ENCODE data around the gene SHROOM4. TPM values are rescaled to one million over a fixed set of nuclear protein-coding genes. Genes with fewer than 3 reads are reported as not detected.
A peak's percentile ranks its signal among the peaks of the same experiment; 100 is the strongest.

The SHROOM4 gene
- total RNA-seq, 1 experiment from 2014 or later = 2.1 TPM

- Histone ChIP-seq H3K4me1 (ENCODE audit: insufficient read depth, low read length) (no peaks in the 10 kb centered on the region), H2AFZ (ENCODE audit: low read length) (no peak overlapping the region), H2BK12ac (ENCODE audit: insufficient read length, low read depth, low read length) (no peak overlapping the region), H3K27me3 (ENCODE audit: insufficient read depth, low read length) (no peaks in the 10 kb centered on the region), H3K4me2 (ENCODE audit: insufficient read depth, insufficient read length, low read length) (no peak overlapping the region), H2BK15ac (ENCODE audit: low read depth, low read length) (no peak overlapping the region), H3T11ph (ENCODE audit: low read length) (no peak overlapping the region), H3K27ac (ENCODE audit: insufficient read length, low read depth, low read length) (no peak overlapping the region), H3K18ac (ENCODE audit: insufficient read length, low read depth, low read length) (no peak overlapping the region), H3K23ac (ENCODE audit: insufficient read length, low read depth, low read length) (no peak overlapping the region), H2BK5ac (ENCODE audit: insufficient read length, low read length) (no peak overlapping the region), H4K5ac (ENCODE audit: insufficient read length, low read depth, low read length) (no peak overlapping the region), H2AK5ac (ENCODE audit: insufficient read length, low read length) (no peak overlapping the region), H2BK20ac (ENCODE audit: low read depth, low read length, poor library complexity, severe bottlenecking) (no peak overlapping the region), H3K9ac (ENCODE audit: extremely low read depth, insufficient read length, low read length) (no peak overlapping the region), H3K79me2 (ENCODE audit: insufficient read depth, low read length) (no peaks in the 10 kb centered on the region), H3K79me1 (ENCODE audit: insufficient read depth, low read depth, low read length, poor library complexity, severe bottlenecking) (no peaks in the 10 kb centered on the region), H4K20me1 (ENCODE audit: control insufficient read depth, insufficient read depth, insufficient read length) (no peaks in the 10 kb centered on the region), H3K9me3 (ENCODE audit: control insufficient read depth, low read depth, low read length) (no peaks in the 10 kb centered on the region), H2BK120ac (ENCODE audit: low read depth, low read length, poor library complexity, severe bottlenecking) (no peak overlapping the region), H4K8ac (replicated peaks; ENCODE audit: insufficient read length, low read depth, low read length) (no peak overlapping the region), H3K23me2 (ENCODE audit: insufficient read length, low read depth, low read length, poor library complexity, severe bottlenecking) (no peaks in the 10 kb centered on the region), H4K91ac (ENCODE audit: insufficient read length, low read depth, low read length) (no peak overlapping the region), H3K14ac (ENCODE audit: insufficient read depth, low read length) (no peak overlapping the region), H3K56ac (ENCODE audit: insufficient read length, low read depth, low read length) (no peak overlapping the region), H3K4ac (ENCODE audit: low read depth, low read length) (no peak overlapping the region)
- Mint-ChIP-seq H3K9me3 (peaks cover 2 to 10% of the 10 kb centered on the region in 2 experiments; a peak in 4 of 5 replicates), H3K27ac (no peak overlapping the region), H3K36me3 (ENCODE audit: insufficient read depth in 1 of 3, low read depth in 3 of 3) (no peaks in the 10 kb centered on the region), H3K4me1 (no peaks in the 10 kb centered on the region), H3K27me3 (ENCODE audit: low read depth) (no peaks in the 10 kb centered on the region), H3K4me3 (no peak overlapping the region)
- 100% methylated on average over 1 of the region's 2 CpGs for WGBS (ENCODE audit: extremely low coverage, insufficient read length, low lambda C conversion rate)
- no peak for DNase-seq
- TF ChIP-seq CTCF (conservative IDR thresholded peaks at IDR 0.05) = peak; percentile 68
Measured at GRCh38 chrX:50680990-50681389, 133.0 kb downstream of the SHROOM4 start.
